GM19372 (cell line): Measurements from ENCODE around the gene SH3BP4.
"Not testable (repeated sequence)": the region's sequence is repeated elsewhere in the genome, so short reads cannot be mapped to it uniquely, and the experiment has no call there.

ENCODE experiments used
- ATAC-seq: cut with Tn5 transposase; IDR thresholded peaks from one replicate; pipeline ENCODE4 v1.9.1; 2021; ENCODE audit warnings: mild to moderate bottlenecking, low read depth, moderate library complexity; ENCODE audit not compliant: unreplicated experiment

SH3BP4 gene

GRCh38 chr2:235009081-235009480 is 57.3 kb downstream of the SH3BP4 start:
- ATAC-seq = no peak

DNA sequence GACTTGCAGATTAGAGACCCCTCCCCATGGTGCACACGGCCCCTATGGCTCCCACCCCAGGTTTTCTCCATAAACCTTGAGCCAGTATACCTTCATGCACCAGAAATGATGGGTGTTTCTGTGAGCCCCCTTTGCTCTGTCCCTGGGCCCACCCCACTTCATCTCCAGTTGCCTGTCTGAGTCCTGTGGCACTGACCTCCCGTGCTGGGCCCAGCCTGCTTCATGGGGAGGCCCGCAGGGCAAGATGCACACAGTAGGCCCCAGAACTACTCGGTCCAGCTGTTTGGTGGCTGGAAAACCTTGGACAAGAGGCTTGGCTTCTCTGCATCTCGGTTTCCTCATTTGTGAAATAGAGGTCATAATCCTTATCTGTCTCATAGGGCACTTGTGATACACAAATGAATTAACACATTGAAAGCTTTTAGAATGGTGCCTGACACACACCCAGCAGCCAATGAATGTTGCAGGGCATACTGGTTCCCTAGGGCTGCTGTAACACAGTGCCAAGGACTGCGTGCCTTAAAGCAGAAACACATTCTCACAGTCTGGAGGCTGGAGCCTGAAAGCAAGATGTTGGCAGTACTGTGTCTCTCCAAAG is 58.4 kb downstream of the SH3BP4 start:
- ATAC-seq = no peak

DNA sequence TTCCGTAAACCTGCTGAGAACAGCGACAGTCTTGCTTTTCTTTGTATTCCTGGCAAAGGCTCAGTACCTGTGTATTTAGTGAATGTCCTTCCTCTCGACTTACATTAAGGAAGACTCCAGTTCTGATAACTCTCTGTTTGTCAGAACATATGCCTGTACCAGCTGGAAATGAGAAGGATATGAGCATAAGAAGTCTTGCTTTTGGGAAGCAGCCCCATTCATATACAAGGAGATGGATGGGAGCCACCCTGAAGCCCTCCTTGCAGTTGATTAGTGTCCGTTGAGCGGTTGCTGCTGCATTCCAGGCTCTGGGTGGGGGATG is 59.8 kb downstream of the SH3BP4 start:
- ATAC-seq = no peak

DNA sequence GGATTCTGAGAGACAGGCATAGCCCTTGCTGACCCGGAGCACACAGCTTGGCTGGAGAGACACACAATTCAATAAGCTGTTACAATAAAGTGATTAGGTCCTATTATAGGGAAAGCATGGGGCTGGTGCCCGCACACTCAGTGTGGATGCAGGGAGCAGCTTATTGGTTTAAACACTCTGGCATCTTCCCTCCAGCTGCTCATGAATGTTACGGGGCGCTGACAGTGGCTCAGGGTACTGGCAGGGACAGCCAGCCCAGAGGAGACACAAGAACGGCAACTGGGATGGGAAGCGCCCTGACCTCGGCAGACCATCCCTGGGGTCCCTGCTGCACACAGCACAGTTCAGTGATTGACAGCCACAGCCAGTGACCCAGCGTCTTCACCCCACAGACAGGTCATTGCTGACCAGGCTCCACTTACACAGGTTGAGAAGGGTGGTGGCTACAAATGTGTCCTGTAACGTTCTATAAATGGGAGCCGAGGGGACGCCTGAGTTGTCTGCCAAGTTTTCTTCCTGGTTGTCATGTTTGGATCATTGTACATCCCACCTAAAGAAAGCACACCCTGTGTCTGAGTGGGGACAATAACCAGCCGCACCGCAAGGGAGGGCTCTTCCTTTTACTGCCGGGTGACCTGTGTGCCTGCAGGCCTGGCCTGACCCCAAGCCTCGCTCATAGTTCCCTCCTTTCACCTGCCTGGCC is 60.3 kb downstream of the SH3BP4 start:
- no peak for ATAC-seq

- ATAC-seq = no peak
Observed at GRCh38 chr2:235017441-235017840, 65.6 kb downstream of the SH3BP4 start.

DNA sequence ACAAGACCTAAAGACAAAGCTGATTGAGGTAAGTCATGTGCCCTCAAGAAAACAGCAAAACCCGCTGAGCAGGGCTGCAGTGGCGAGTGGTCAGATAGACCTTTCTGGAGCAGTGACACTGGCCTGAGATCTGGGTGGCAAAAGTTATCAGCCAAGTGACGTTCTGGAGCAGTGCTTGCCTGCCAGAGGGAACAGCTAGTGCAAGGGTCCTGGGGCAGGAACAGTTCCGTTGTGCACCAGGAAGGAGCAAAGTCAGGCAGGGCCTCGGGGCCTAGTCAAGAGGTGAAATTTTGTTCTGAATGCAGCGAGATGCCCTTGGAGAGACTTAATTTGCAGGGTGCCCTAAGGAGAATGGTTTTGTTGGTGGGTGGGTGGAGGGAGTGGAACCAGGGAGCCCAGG is 67.0 kb downstream of the SH3BP4 start:
- ATAC-seq = no peak

DNA sequence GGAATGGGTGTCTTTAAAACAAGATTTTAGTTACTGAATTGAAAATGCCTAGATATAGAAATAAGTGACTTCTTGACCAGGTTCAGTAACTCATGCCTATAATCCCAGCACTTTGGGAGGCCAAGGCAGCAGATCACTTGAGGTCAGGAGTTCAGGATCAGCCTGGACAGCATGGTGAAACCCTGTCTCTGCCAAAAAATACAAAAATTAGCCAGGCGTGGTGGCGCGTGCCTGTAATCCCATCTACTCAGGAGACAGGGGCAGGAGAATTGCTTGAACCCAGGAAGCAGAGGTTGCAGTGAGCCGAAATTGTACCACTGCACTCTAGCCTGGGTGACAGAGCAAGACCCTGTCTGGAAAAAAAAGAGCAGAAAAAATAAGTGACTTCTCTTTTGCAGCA is 68.3 kb downstream of the SH3BP4 start:
- ATAC-seq = not testable (repeated sequence)

GRCh38 chr2:235021752-235022151 is 69.9 kb downstream of the SH3BP4 start:
- no peak for ATAC-seq

DNA sequence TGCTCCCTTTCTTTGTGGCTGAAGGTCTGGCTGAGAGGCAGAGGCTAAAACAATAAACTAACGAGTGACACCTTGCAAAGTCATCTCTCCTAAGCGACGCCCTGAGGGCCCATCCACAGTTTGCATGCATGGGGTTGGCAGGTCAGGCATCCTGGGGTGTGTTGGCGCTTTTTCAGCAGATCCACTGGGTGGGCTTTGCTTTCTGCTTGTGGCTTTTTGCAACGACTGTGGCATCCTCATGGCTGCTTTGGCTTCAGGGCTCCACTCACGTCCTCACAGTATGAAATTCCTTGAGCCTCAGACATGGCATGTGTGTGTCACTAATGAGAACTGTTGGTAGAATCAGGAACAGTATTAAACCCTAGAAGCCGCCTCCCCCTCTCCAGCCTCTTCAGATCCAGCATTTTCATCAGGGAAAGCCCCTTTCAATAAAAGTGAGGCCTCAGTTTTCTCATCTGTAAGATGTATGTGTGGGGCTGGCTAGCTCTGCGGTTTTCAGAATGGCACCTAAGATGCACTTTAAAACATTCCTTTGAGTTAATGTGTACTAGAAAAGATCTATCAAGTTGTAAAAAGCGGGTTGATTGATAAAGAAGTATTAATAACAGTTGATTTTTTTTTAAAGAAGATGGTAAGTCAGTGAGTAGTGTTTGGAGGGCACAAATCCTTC is 72.5 kb downstream of the SH3BP4 start:
- ATAC-seq = no peak

DNA sequence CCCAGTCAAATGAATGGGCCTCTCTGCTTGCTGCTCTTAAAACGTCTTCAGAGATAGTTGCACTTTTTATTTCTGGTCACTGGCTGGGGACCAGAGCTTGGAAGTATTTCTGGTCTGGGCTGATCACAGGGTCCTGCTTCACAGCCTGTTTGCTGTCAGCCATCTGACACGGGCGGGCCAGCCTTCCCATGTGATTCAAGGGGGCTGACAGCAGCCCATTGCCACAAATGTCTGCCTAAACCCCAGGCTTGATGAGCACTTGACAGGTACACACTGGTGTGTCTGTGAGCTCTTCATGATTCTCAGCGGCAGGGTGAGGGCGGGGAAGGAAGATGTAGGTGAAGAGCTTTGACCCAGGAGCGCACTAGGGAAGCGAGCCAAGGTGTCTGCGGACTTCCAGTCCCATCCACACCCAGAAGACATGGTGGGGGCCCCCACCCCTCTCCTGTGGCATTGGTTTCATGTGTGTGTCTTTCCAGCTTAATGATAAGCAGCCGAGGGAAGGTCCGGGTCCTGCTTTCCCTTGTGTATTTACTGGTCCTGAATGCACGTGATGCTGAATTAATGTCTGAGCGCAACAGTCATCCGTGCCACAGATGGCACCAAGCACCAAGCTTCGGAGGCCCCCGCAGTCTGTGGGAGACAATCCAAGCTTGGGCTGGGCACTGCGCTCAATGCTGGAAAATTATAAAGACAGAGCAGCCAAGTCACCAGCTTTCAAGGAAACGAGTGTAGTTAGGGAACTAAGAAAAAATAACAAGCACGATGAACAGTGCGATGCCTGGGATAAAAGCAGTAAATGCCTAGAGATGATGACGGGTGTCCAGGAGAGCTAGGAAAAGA is 73.3 kb downstream of the SH3BP4 start:
- no peak for ATAC-seq

DNA sequence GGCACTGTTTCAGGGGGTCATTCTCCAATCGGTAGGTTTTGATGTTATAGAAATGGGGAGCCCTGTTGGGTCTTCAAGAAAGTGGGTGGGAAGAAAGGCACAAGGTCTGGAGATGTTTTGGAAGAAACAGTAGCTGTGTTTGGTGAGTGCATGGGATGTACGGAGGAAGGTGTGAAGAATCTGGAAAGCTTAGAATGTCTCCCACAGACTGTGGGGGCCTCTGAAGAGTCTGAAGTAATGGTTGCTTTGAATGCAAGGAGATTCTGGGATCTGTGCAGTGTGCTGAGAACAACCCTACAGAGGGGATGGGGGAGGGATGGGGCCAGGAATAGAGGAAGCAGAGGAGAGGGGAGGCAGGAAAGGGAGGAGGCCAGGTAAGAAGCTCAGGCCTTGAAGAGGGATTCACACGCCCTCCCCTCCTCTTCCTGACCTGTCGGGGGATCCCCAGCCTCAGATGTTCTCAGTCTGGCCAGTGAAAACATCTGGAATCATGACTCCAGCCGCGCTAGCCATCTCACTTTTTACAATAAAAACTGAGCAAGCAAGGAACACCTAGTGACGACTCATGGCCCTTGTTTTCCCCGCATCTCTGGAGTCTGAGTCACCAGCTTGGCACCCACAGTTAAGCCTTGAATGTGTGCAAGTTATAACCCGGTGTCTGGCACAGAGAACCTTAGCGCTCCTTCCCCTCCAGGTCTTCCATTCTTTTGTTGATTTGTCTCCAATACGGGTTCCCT is 74.2 kb downstream of the SH3BP4 start:
- ATAC-seq = no peak

- ATAC-seq = no peak
Observed at GRCh38 chr2:235026649-235027557, 75.1 kb downstream of the SH3BP4 start.

GRCh38 chr2:235027558-235028214 is 75.9 kb downstream of the SH3BP4 start:
- no peak for ATAC-seq

- ATAC-seq = no peak
Observed at GRCh38 chr2:235028646-235029045, 76.8 kb downstream of the SH3BP4 start.

DNA sequence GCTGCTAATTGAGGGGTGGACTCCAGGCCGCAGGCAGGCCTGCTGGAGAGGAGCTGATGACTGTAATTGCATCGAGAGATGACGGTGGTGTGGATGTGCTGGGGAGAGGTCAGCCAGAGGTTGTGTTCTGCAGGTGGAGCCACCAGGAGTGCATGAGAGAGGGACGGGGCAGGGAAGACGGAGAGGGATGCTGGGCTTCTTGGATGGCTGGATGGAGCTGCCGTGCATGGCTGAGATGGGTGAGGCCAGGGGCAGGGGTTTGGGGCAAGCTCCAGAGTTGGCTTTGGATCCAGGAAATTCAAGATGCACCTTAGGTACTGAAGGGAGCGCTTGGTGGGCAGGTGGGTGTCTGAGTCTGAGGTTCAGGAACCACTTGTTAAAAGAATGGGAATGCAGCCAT is 77.2 kb downstream of the SH3BP4 start:
- no peak for ATAC-seq

- no peak for ATAC-seq
Observed at GRCh38 chr2:235030126-235030525, 78.3 kb downstream of the SH3BP4 start.

- no peak for ATAC-seq
Observed at GRCh38 chr2:235030936-235031335, 79.1 kb downstream of the SH3BP4 start.

DNA sequence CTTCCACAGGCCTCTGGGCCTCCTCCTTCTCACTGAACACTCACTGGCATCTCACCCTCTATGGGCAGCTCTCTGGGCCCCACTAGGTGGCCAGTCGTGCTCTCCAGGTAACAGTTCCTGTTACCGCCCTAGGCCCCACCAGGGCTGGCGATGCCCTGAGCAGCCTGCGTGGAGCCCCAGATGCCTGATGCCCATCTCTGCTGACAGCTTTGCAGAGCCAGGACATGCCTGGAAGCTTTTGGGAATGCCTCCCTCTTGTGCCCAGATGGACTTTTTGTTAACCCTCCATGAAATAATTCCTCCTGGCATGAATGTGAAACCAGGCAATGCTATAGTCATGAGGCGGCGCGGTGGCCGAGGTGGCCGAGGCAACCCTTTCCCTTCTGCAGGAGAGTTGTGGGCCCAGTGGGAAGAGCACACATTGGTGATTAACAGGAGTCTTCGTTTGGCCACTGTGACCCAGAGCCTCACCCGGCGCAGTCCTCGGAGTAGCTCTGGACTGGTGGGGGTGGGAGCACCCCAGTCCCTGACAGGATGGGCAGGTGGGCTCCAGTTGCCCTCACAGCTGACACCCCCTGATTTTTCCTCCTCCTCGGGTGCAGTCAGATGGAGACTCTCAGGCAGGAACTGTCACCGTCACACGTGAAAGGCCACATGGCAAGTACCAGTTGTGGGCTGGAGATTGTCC is 80.0 kb downstream of the SH3BP4 start:
- ATAC-seq = no peak
